ENCODE data around the gene AFAP1.

AFAP1 gene

GRCh38 chr4:7805533-7806337 is 133.9 kb downstream of the AFAP1 start:
- DNase-seq (ENCODE audit: low spot score in 2 of 2) (no peak), ATAC-seq (replicated peaks; ENCODE audit: extremely low read depth, poor library complexity, severe bottlenecking) (no peak)
- no peaks in the 10 kb centered on the region for H3K9me3 Mint-ChIP-seq
- no peak overlapping the region for H3K4me3 Mint-ChIP-seq
- H3K27ac Mint-ChIP-seq (ENCODE audit: low read depth): no peak overlapping the region
- peaks cover 6% of the 10 kb centered on the region for H3K36me3 Mint-ChIP-seq (ENCODE audit: insufficient read depth)
- no peaks in the 10 kb centered on the region for H3K27me3 Mint-ChIP-seq
- peaks cover 6% of the 10 kb centered on the region for H3K4me1 Mint-ChIP-seq

- DNase-seq (ENCODE audit: low spot score in 2 of 2) (no peak), ATAC-seq (replicated peaks; ENCODE audit: extremely low read depth, poor library complexity, severe bottlenecking) (no peak)
- peaks cover 6% of the 10 kb centered on the region for H3K4me1 Mint-ChIP-seq
- no peaks in the 10 kb centered on the region for H3K27me3 Mint-ChIP-seq
- H3K4me3 Mint-ChIP-seq: no peak overlapping the region
- no peak overlapping the region for H3K27ac Mint-ChIP-seq (ENCODE audit: low read depth)
- H3K9me3 Mint-ChIP-seq: no peaks in the 10 kb centered on the region
- peaks cover 6% of the 10 kb centered on the region for H3K36me3 Mint-ChIP-seq (ENCODE audit: insufficient read depth)
Measured at GRCh38 chr4:7804756-7805385, 134.8 kb downstream of the AFAP1 start.

GRCh38 chr4:7803992-7804755 is 135.5 kb downstream of the AFAP1 start:
- Mint-ChIP-seq H3K4me1 (peaks cover 6% of the 10 kb centered on the region), H3K27me3 (no peaks in the 10 kb centered on the region), H3K4me3 (no peak overlapping the region), H3K27ac (ENCODE audit: low read depth) (no peak overlapping the region), H3K9me3 (no peaks in the 10 kb centered on the region), H3K36me3 (ENCODE audit: insufficient read depth) (peaks cover 10% of the 10 kb centered on the region)
- peak; percentile 59 for ATAC-seq (replicated peaks; ENCODE audit: extremely low read depth, poor library complexity, severe bottlenecking)
- peak; percentile 65 to 71 for DNase-seq (ENCODE audit: low spot score in 2 of 2)

DNA sequence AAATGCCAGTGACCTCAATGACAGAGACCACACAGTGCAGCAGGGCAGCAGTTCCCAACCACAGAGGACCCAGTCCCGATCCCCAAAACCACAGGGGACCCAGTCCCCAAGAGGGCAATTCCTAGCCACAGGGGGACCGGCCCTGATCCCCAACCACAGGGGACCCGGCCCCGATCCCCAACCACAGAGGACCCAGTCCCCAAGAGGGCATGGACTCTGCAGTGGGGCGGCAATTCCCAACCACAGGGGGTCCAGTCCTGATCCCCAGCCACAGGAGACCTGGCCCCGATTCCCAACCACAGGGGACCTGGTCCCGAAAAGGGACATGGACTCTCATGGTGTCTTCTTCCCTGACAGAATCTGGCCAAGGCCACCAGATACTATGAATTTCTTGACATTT is 136.3 kb downstream of the AFAP1 start:
- H3K4me3 Mint-ChIP-seq: no peak overlapping the region
- H3K27ac Mint-ChIP-seq (ENCODE audit: low read depth): no peak overlapping the region
- H3K36me3 Mint-ChIP-seq (ENCODE audit: insufficient read depth): peaks cover 11% of the 10 kb centered on the region
- peaks cover 6% of the 10 kb centered on the region for H3K4me1 Mint-ChIP-seq
- H3K9me3 Mint-ChIP-seq: no peaks in the 10 kb centered on the region
- no peaks in the 10 kb centered on the region for H3K27me3 Mint-ChIP-seq
- DNase-seq (ENCODE audit: low spot score in 2 of 2) (no peak), ATAC-seq (replicated peaks; ENCODE audit: extremely low read depth, poor library complexity, severe bottlenecking) (no peak)

DNA sequence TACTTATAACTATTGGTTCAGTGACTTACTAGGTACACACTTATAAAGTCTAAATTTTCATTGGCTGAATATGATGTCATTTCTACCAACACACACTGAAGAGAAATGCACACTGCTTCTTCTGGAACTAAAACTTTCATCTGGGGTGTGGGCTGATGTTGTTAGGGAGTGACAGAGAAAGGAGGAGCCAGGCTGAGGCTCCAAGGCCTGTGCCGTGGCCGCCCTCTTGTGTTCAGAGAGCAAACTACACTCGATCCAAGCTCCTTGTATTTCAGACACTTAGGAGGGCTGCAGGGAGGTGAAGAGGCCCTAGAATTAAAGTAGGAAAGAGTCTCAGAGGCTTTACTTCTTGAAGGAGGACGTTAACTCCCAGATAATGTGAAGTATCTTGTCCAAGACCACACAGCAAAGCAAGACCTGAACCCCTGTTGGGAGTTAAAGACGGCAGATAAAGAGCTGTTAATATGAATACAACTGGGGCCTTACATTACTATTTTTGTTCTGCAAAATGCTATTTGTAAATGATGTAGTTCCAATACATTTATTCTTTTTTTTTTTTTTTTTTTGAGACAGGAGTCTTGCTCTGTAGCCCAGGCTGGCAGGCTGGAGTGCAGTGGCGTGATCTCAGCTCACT is 137.5 kb downstream of the AFAP1 start:
- DNase-seq (ENCODE audit: low spot score in 2 of 2): peak; percentile 63 to 65
- Mint-ChIP-seq H3K4me3 (no peak overlapping the region), H3K9me3 (no peaks in the 10 kb centered on the region), H3K27me3 (no peaks in the 10 kb centered on the region), H3K4me1 (peaks cover 6% of the 10 kb centered on the region), H3K36me3 (ENCODE audit: insufficient read depth) (peaks cover 14% of the 10 kb centered on the region), H3K27ac (ENCODE audit: low read depth) (no peak overlapping the region)
- ATAC-seq (replicated peaks; ENCODE audit: extremely low read depth, poor library complexity, severe bottlenecking): peak; percentile 81

- H3K27ac Mint-ChIP-seq (ENCODE audit: low read depth): no peak overlapping the region
Measured at GRCh38 chr4:7801641-7802040, 138.0 kb downstream of the AFAP1 start.

GRCh38 chr4:7801001-7801400 is 138.7 kb downstream of the AFAP1 start:
- no peak for ATAC-seq (replicated peaks; ENCODE audit: extremely low read depth, poor library complexity, severe bottlenecking)
- H3K9me3 Mint-ChIP-seq: no peaks in the 10 kb centered on the region

More at GRCh38 chr4:7801641-7802040, 138.0 kb downstream of the AFAP1 start:
- ATAC-seq (replicated peaks; ENCODE audit: extremely low read depth, poor library complexity, severe bottlenecking): no peak
- Mint-ChIP-seq H3K36me3 (ENCODE audit: insufficient read depth) (peaks cover 12% of the 10 kb centered on the region), H3K27me3 (no peaks in the 10 kb centered on the region), H3K9me3 (no peaks in the 10 kb centered on the region), H3K4me3 (no peak overlapping the region), H3K4me1 (peaks cover 6% of the 10 kb centered on the region)
- no peak for DNase-seq (ENCODE audit: low spot score in 2 of 2)

DNA sequence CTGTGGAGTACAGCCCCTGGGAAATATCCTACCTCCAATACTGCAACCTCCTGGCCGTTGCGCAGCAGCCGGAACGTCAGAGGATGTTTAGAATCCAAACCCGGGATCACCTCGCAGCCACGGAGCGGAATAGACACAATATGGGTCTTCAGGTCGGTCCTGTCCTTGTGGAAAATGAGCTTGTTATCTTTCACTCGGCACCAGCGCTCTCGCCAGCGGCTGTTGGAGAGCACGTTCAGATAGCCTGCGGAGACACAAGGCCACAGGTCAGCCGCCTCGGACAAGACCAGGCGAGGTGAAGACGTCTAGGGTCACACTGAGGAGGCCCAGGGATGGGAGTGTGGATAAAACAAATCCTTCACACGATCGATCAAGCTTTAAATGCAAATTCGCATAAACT is 139.3 kb downstream of the AFAP1 start:
- DNase-seq (ENCODE audit: low spot score in 2 of 2): no peak
- H3K4me3 Mint-ChIP-seq: no peak overlapping the region
- ATAC-seq (replicated peaks; ENCODE audit: extremely low read depth, poor library complexity, severe bottlenecking): no peak
- H3K27ac Mint-ChIP-seq (ENCODE audit: low read depth): no peak overlapping the region
- H3K4me1 Mint-ChIP-seq: peaks cover 6% of the 10 kb centered on the region
- no peaks in the 10 kb centered on the region for H3K9me3 Mint-ChIP-seq
- peaks cover 12% of the 10 kb centered on the region for H3K36me3 Mint-ChIP-seq (ENCODE audit: insufficient read depth)
- no peaks in the 10 kb centered on the region for H3K27me3 Mint-ChIP-seq

More at GRCh38 chr4:7801001-7801400, 138.7 kb downstream of the AFAP1 start:
- no peaks in the 10 kb centered on the region for H3K27me3 Mint-ChIP-seq
- DNase-seq (ENCODE audit: low spot score in 2 of 2): no peak
- peaks cover 6% of the 10 kb centered on the region for H3K4me1 Mint-ChIP-seq
- H3K36me3 Mint-ChIP-seq (ENCODE audit: insufficient read depth): peaks cover 12% of the 10 kb centered on the region
- H3K4me3 Mint-ChIP-seq: no peak overlapping the region
- H3K27ac Mint-ChIP-seq (ENCODE audit: low read depth): no peak overlapping the region

- Mint-ChIP-seq H3K27me3 (no peaks in the 10 kb centered on the region), H3K27ac (ENCODE audit: low read depth) (no peak overlapping the region), H3K4me3 (no peak overlapping the region), H3K36me3 (ENCODE audit: insufficient read depth) (peaks cover 12% of the 10 kb centered on the region), H3K9me3 (no peaks in the 10 kb centered on the region), H3K4me1 (peaks cover 6% of the 10 kb centered on the region)
- no peak for DNase-seq (ENCODE audit: low spot score in 2 of 2)
- no peak for ATAC-seq (replicated peaks; ENCODE audit: extremely low read depth, poor library complexity, severe bottlenecking)
Measured at GRCh38 chr4:7799736-7800135, 139.9 kb downstream of the AFAP1 start.

DNA sequence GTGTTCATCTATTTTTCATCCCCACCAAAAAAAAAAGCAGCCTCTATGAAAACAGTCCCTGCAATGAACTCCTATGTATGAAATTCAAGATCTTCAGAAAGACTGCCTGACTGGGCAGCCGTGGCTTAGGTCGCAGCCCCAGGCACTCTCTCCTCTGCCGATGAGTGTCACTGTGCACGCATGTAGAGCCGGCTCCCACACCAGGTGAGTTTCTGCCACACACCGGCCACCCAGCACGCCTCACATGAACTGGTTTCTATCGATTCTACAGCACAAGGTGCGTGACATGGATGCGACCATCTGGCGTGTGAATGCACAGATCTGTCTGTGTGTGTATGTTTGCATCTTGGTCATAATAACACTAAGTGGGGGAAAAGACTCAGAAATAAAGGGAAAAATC is 140.4 kb downstream of the AFAP1 start:
- Mint-ChIP-seq H3K4me1 (peaks cover 6% of the 10 kb centered on the region), H3K4me3 (no peak overlapping the region), H3K27me3 (no peaks in the 10 kb centered on the region), H3K36me3 (ENCODE audit: insufficient read depth) (peaks cover 12% of the 10 kb centered on the region), H3K27ac (ENCODE audit: low read depth) (no peak overlapping the region), H3K9me3 (no peaks in the 10 kb centered on the region)
- no peak for ATAC-seq (replicated peaks; ENCODE audit: extremely low read depth, poor library complexity, severe bottlenecking)
- DNase-seq (ENCODE audit: low spot score in 2 of 2): no peak

DNA sequence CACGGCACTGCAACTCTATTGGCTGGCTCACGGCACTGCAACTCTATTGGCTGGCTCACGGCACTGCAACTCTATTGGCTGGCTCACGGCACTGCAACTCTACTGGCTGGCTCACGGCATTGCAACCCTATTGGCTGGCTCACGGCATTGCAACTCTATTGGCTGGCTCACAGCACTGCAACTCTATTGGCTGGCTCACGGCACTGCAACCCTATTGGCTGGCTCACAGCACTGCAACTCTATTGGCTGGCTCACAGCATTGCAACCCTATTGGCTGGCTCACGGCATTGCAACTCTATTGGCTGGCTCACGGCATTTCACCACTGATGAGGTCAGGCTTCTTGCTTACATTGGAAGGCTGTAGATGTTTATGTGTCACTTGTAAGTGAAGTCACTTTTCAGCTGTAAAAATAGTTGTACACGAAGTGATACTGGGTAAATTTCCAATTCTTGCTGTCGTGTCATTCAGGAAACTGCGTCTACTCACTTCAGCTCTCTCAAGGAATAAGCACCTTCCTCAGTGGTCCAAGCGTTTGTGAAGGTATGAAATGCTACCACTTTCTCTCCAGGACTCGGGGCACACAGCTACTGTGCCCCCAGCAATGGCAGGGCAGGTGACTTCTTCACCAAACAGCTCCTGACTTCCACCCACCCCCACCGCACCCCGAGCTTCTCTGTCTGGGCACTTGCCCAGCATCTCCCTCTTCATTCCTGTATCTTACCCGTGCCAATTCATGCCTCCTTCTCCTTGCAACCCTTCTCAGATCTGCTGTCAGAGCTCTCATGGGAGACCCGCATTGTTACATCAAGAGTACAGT is 141.3 kb downstream of the AFAP1 start:
- Mint-ChIP-seq H3K4me3 (no peak overlapping the region), H3K27ac (ENCODE audit: low read depth) (no peak overlapping the region), H3K4me1 (peaks cover 6% of the 10 kb centered on the region), H3K9me3 (no peaks in the 10 kb centered on the region), H3K36me3 (ENCODE audit: insufficient read depth) (peaks cover 14% of the 10 kb centered on the region), H3K27me3 (no peaks in the 10 kb centered on the region)
- no peak for DNase-seq (ENCODE audit: low spot score in 2 of 2)
- no peak for ATAC-seq (replicated peaks; ENCODE audit: extremely low read depth, poor library complexity, severe bottlenecking)

GRCh38 chr4:7797330-7797729 is 142.3 kb downstream of the AFAP1 start:
- peaks cover 18% of the 10 kb centered on the region for H3K36me3 Mint-ChIP-seq (ENCODE audit: insufficient read depth)

More at GRCh38 chr4:7797330-7797729, 142.3 kb downstream of the AFAP1 start:
- ATAC-seq (replicated peaks; ENCODE audit: extremely low read depth, poor library complexity, severe bottlenecking): no peak
- no peaks in the 10 kb centered on the region for H3K9me3 Mint-ChIP-seq
- DNase-seq (ENCODE audit: low spot score in 2 of 2): no peak
- no peak overlapping the region for H3K27ac Mint-ChIP-seq (ENCODE audit: low read depth)
- no peak overlapping the region for H3K4me3 Mint-ChIP-seq
- H3K27me3 Mint-ChIP-seq: no peaks in the 10 kb centered on the region
- H3K4me1 Mint-ChIP-seq: peaks cover 5% of the 10 kb centered on the region

All from central memory CD8-positive, alpha-beta T cell (primary cell).